ENCODE data around the gene TIPRL.
"Not testable (repeated sequence)": the region's sequence is repeated elsewhere in the genome, so short reads cannot be mapped to it uniquely, and the experiment has no call there.

DNA sequence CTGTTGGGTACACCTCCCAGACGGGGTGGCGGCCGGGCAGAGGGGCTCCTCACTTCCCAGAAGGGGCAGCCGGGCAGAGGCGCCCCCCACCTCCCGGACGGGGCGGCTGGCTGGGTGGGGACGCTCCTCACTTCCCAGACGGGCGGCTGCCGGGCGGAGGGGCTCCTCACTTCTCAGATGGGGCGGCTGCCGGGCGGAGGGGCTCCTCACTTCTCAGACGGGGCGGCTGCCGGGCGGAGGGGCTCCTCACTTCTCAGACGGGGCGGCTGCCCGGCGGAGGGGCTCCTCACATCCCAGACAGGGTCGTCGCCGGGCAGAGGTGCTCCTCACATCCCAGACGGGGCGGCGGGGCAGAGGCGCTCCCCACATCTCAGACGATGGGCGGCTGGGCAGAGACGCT, 28.9 kb downstream of the TIPRL start:
- TF ChIP-seq, protein P1, sequence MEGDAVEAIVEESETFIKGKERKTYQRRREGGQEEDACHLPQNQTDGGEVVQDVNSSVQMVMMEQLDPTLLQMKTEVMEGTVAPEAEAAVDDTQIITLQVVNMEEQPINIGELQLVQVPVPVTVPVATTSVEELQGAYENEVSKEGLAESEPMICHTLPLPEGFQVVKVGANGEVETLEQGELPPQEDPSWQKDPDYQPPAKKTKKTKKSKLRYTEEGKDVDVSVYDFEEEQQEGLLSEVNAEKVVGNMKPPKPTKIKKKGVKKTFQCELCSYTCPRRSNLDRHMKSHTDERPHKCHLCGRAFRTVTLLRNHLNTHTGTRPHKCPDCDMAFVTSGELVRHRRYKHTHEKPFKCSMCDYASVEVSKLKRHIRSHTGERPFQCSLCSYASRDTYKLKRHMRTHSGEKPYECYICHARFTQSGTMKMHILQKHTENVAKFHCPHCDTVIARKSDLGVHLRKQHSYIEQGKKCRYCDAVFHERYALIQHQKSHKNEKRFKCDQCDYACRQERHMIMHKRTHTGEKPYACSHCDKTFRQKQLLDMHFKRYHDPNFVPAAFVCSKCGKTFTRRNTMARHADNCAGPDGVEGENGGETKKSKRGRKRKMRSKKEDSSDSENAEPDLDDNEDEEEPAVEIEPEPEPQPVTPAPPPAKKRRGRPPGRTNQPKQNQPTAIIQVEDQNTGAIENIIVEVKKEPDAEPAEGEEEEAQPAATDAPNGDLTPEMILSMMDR (IDR thresholded peaks at IDR 0.05; ENCODE audit: low read depth, low read length, poor library complexity, severe bottlenecking), result not testable (repeated sequence)
- not testable (repeated sequence) for TF ChIP-seq EZH2phosphoT487 (IDR thresholded peaks at IDR 0.05; ENCODE audit: borderline replicate concordance, low read length)
